Activated T-helper 1 cell treated with anti-CD3 and anti-CD28 coated beads, Interleukin-2, amount 50 U/mL, for 16 hours (primary cell): Measurements from ENCODE around the gene OBSCN.

Experiments
- DNase-seq, 2 donors: peaks; one replicate each; pipeline ENCODE4 v3.0.0-alpha.2; 2020; ENCODE audit warnings: low read depth in 1 of 2, low spot score in 1 of 2

Gene OBSCN

DNA sequence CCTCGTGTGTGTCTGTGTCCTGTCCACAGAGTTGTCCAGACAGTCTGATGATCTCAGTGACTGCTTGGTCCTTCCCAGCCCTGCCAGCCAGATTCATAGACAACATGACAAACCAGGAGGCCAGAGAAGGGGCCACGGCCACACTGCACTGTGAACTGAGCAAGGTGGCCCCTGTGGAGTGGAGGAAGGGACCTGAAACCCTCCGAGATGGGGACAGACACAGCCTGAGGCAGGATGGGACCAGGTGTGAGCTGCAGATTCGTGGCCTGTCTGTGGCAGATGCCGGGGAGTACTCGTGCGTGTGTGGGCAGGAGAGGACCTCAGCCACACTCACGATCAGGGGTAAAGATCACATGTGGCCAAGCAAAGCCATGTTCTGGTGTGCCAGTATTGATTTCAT is 96.4 kb downstream of the OBSCN start:
- DNase-seq: no peak

DNA sequence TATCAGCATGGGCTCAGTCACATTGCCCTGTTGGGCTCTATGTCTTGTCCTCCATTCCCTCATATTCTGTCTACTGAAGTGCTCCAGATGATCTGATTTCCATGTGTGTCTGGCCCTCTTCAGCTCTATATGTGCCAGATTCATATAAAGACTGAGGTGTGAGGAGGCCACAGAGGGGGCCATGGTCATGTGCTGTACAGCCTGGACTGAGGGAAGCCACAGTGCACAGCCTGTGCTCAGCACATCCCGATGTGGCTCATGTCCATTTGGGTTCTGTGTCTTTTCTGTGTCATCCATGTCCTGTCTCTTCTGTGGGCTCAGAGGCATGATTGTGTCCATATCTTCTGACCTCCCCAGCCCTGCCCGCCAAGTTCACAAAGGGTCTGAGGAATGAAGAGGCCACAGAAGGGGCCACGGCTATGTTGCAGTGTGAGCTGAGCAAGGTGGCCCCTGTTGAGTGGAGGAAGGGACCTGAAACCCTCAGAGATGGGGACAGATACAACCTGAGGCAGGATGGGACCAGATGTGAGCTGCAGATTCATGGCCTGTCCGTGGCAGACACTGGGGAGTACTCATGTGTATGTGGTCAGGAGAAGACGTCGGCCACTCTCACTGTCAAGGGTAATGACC is 97.0 kb downstream of the OBSCN start:
- no peak for DNase-seq

DNA sequence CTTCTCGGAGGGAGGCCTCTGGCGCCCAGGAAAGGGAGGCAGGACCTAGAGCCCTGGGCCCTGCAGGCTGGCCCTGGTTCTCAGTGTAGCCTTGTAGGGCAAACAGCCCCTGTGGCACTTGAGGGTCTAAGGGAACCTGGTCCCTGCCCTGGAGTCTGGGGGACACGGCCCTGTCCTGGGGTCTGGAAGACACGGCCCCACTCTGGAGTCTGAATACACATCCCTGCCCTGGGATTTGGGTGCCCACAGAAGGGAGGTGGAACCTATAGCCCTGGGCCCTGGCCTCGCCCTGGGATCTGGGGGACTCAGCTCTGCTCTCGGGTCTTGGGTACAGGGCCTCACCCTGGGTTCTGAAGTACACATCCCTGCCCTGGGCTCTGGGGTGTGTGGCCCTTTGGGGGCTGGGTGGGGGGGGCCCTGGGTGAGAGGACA is 97.9 kb downstream of the OBSCN start:
- DNase-seq: no peak

DNA sequence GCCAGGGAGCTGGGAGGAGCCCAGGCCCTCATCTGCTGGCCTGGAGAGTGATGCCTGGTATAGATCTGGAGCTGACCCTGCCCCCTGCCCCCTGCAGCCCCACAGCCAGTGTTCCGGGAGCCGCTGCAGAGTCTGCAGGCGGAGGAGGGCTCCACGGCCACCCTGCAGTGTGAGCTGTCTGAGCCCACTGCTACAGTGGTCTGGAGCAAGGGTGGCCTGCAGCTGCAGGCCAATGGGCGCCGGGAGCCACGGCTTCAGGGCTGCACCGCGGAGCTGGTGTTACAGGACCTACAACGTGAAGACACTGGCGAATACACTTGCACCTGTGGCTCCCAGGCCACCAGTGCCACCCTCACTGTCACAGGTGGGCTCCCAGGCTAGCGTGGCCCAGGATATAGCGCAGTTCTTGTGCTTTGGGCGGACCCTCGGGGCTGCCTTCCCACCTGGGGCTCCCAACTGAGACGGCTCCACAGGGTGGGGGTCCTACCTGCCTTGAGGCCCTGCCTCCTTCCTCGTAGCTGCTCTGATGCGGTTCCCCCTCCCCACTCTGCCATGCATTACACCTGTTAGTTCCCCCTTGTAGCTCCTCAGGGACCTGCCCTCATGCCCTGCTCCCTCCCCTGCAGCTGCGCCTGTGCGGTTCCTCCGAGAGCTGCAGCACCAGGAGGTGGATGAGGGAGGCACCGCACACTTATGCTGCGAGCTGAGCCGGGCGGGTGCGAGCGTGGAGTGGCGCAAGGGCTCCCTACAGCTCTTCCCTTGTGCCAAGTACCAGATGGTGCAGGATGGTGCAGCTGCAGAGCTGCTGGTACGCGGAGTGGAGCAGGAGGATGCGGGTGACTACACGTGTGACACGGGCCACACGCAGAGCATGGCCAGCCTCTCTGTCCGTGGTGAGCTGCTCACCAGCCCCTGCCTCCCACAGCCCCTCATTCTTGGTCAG is 98.7 kb downstream of the OBSCN start:
- DNase-seq: peak in 1 of 2 donors; percentile 2

DNA sequence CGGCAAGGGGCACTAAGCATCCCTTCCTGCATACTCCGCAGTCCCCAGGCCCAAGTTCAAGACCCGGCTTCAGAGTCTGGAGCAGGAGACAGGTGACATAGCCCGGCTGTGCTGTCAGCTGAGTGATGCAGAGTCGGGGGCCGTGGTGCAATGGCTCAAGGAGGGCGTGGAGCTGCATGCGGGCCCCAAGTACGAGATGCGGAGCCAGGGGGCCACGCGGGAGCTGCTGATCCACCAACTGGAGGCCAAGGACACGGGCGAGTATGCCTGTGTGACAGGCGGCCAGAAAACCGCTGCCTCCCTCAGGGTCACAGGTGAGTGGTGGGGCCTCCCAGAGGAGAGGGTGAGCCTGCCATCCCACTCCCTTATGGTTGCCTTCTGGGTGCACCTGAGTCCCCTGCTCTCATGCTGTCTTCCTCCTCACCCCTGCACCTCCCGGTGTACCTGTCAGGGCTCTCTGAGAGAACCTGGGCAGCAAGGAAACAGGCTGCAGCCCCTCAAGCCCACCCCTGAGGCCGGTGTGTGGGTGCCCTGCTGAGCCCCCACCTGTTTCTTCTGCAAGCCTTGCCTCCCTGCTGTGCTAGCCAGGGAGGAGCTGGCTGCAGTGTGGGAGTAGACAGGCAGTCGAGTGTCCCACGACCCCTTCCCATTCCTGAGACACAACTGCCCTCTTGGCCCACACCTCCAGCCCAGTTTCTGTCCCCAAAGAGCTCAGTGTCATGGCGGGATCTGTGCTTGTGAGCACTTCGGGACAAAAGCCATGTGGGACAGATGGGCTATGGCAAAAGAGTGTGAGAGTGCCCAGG is 99.6 kb downstream of the OBSCN start:
- DNase-seq: peak in 1 of 2 donors; percentile 2

DNA sequence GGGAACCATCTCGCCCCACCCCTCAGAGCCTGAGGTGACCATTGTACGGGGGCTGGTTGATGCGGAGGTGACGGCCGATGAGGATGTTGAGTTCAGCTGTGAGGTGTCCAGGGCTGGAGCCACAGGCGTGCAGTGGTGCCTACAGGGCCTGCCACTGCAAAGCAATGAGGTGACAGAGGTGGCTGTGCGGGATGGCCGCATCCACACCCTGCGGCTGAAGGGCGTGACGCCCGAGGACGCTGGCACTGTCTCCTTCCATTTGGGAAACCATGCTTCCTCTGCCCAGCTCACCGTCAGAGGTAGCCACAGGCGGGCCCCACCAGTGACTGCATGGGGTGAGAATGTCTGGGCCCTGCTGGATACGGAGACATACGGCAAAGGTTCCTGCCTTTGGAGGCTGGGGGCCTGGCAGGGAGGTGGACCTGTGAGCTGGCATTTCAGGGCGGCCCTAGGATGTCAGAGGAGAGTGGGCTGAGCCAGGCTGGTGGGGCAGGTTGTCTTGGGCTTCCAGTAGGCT is 100.3 kb downstream of the OBSCN start:
- peak in 1 of 2 donors; percentile 2 for DNase-seq

DNA sequence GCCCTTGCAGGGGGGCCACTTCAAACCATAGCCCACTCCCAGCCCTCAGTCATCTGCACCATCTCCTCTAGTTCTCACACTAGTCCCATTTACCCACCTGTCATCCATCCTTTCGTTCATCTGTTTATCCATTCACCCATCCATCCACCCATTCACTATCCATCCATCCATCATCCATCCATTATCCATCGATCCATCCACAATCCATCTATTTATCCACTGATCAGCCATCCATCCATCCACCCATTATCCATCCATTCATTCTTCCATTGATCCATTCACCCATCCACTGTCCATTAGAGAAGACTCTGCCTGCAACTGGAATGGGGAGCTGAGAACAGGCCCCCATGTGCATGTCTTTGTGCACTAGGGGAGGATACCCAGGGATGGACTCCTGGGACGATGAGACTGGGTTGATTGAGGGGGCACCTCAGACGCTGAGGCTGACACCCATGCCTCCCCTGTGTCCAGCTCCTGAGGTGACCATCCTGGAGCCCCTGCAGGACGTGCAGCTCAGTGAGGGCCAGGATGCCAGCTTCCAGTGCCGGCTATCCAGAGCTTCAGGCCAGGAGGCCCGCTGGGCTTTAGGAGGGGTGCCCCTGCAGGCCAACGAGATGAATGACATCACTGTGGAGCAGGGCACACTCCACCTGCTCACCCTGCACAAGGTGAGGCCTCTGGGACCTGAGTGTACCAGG is 100.9 kb downstream of the OBSCN start:
- DNase-seq: no peak

DNA sequence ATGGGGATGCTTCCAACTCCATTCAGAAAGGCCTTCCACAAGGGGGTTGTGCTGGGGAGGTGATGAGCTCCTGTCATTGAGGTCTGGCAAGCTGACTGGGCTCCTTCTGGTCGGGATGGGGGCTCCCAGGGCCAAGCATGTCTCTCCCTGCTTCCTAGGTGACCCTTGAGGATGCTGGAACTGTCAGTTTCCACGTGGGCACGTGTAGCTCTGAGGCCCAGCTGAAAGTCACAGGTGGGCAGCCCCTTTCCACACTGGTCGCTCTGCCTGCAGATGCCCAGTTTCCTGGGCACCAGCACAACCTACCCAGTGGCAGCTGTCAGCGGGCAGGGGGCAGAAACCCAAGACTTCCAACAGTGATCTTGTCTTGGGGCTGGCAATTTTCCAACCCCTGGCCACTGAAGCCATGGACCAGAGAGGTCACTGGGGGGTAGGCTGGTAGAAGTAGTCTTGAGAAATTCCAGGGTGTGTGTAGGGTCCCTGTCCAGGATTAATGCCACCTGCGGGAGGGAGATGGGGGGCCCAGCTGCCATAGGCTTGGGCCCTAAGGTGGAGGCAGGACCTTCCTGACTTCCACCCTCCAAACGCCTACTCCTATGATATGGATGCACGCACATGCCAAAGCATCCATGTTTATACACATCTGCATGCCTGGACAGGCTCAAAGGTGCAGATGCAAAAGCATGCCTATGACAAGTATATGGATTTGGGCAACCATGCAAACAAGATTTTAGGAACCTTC is 101.7 kb downstream of the OBSCN start:
- DNase-seq: no peak

DNA sequence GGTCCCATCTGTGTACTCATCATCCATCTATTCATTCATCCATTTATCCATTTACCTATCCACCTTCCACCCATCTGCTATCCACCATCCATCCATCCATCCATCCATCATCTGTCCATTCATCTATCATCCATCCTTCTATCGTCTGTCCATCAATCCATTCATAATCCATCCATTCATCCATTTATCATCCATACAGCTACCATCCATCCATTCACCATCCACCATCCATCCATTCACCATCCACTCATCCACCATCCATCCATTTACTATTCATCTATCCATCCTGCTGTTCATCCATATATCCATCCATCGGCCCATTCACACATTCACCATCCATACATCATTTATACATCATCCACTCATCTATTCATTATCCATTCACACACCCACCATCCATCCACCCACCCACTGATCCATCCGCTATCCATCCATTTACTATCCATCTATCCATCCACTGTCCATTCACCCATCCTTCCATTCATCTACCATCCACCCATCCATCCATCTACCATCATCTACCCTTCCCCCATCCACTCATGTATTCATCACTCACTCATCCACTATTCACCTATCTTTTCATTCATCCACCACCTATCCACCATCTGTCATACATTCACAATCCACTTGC is 102.4 kb downstream of the OBSCN start:
- no peak for DNase-seq

DNA sequence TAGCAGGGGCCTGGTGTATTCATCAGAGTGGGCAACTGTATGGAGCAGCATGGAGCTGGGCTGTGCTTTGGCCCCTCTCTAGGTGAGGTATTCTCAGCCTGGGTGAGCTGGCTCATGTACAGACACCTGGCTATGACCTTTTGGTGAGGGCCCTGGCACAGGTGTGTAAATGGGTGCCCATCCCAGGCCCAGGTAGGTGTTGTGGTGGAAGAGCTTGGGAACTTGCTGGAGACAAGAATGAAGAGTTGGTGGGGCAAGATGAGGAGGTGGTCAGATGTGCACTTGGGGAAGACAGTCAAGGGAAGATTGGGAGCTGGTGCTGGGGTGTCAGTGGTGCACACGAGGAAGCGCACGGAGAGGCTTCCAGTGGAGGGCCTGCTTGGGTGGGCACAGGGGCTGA is 103.2 kb downstream of the OBSCN start:
- DNase-seq: no peak

DNA sequence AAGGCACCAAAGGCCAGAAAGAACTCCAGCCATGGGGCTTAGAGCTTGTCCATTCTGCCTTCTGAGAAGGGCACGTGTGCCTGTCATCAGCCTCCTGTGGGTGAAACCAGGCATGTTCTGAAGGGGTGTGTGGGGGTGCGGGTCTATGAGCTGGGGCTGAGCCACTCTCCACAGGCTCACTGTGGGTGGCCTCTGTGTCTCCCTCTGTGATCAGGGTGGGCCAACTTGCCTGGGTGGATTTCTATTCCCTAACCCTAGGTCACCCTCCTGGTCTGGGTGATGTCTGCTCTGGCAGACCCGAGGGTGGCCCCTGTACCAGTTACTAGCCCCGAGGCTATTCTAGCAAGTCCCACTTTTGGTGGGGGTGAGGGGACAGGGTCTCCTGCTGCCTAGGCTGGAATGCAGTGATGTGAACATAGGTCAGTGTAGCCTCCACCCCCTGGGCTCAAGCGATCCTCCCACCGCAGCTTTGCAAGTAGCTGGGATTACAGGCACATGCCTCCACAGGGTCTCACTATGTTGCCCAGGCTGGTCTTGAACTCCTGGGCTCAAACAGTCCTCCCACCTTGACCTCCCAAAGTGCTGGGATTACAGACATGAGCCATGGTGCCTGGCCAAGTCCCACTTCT is 104.4 kb downstream of the OBSCN start:
- DNase-seq: no peak

DNA sequence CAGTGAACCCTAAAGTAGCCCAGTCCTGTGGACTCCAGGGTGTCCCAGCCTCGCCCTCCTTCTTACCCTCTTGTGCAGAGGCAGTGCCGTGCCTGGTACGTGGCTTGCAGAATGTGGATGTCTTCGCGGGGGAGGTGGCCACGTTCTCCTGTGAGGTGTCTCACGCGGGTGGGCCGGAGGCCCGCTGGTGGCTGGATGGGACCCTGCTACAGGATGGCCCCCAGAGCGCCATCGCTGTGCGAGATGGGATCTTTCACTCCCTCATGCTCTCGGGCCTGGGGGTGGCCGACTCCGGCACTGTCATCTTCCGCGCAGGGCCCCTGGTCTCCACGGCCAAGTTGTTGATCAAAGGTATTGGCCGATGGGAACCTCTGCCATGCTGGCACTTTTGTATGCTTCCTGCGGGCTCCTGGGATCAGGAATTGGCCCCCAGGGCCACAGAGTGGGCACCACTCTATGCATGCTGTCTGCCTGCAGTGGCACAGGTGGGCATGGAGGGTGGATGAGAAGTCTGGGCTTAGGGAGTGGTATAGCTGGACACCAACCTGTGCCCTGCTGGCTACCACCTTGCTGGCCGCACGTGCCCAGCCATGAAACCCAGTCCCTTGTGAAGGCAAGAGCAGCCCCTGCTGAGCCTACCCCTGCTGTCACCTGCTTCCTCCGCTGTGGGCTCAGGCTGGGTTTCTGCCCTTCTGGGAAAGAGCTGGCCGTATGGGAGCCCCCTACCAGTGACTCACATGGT is 105.9 kb downstream of the OBSCN start:
- DNase-seq: peak in 1 of 2 donors; percentile 1

DNA sequence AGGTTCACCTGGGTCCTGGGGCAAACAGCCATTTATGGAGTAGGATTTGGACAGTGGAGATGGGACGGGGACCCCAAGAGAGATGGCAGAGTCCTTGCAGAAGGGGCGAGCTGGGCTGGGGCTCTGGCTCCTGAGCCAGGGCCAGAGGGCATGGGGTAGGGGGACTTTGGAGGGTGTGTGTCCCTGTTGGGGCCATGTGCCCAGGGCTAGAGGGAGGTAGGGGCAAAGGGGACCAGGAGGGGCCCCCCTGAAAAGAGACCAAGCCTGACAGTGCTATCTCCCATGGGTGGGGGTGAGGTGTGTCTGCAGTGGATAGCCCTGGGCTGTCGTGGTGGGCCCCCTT is 106.4 kb downstream of the OBSCN start:
- DNase-seq: no peak

DNA sequence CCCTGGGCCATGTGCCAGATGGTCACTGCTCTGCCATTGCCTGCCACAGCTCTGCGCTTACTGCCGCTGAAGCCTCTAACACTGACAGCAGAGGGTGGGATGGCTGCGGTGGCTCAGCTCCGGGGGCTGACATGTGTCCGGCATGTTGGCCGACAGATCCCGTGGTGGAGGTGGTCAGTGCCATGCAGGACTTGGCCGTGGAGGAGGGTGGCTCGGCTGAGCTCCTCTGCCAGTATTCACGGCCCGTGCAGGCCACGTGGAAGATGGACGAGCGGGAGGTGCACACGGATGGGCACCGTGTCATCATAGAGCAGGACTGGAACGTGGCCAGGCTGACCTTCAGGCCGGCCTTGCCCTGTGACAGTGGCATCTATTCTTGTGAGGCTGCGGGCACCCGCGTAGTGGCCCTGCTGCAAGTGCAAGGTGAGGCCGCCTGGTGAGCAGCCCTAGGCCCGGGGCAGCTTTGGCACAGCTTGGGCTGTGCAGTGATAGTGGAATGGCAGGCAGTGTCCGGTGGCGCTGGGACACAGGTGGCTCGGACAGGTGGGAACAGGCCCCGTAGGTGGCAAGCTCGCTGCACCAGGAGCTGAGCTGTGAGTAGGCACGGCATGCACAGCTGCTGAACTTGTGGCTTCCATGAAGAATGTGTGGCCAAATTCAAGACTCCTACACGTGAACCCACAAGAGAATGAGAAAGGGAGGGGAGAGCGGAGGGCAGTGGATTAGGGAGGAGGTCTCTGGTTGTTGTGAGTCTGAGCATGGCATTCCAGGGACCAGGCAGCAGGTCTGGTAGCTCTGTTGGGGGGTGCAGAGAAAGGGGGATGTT is 107.0 kb downstream of the OBSCN start:
- DNase-seq: peak in 1 of 2 donors; percentile 2

DNA sequence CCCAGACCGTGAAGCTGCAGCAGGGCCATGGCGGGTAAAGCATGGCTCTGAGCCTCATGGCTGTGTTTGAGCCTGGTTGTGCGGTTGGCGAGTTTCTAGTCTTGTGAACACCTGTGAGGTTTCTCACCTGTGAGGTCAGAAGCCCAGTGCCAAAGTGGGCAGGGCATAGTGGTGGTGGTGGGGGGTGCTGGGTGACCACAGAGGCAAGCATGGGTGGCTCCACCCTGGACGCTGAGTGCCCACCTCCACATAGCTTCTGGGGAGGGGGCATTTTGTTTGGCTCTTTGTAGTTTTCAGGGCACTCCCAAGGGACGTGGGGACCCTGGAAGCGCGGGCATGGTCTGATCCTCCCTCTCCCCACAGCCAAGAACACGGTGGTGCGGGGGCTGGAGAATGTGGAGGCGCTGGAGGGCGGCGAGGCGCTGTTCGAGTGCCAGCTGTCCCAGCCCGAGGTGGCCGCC is 107.7 kb downstream of the OBSCN start:
- no peak for DNase-seq

DNA sequence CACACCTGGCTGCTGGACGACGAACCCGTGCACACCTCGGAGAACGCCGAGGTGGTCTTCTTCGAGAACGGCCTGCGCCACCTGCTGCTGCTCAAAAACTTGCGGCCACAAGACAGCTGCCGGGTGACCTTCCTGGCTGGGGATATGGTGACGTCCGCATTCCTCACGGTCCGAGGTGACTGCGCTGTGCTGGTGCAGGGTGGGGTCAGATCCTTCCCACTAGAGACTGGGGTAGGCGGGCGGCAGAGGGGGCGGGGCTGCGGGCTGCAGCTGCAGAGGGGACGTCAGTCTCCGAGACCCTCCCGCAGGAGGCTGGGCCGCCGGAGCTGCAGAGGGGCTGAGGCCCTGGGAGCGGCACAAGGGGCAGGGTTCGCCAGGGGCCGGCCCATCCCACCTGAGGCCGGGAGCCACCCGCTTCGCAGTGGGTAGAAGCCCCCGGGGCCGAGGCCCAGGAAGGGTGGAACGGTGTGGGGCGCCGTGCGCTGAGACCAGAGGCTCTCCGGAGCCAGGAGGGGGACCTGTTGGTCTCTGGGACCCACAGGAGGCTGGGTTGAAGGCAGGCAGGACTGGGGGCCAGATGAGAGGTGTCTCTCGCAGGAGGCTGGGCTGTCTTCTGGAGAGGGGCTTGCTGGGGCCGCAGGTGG is 108.2 kb downstream of the OBSCN start:
- DNase-seq: no peak
